GM19099 (cell line): ENCODE results near the gene TREML4.

Source experiments
- POLR2A ChIP-seq: IDR thresholded peaks from 3 replicates; pipeline ENCODE4 v1.6.1; 2011; ENCODE audit warnings: low read depth; ENCODE audit not compliant: insufficient read length; ENCODE audit errors: extremely low read depth

The TREML4 gene

GRCh38 chr6:41228616-41229015 is 467 bp downstream of the TREML4 start:
- no peak for TF ChIP-seq POLR2A

GRCh38 chr6:41229721-41230120 is 1.6 kb downstream of the TREML4 start:
- TF ChIP-seq POLR2A, result no peak

GRCh38 chr6:41231246-41231645 is 3.1 kb downstream of the TREML4 start:
- no peak for TF ChIP-seq POLR2A

GRCh38 chr6:41232667-41233066 is 4.5 kb downstream of the TREML4 start:
- TF ChIP-seq POLR2A, result no peak

GRCh38 chr6:41236276-41236675 is 8.1 kb downstream of the TREML4 start:
- no peak for TF ChIP-seq POLR2A

- TF ChIP-seq POLR2A, result no peak
Measured at GRCh38 chr6:41237128-41237527, 9.0 kb downstream of the TREML4 start.

- TF ChIP-seq POLR2A, result no peak
Measured at GRCh38 chr6:41239467-41240159, 11.5 kb downstream of the TREML4 start.

- no peak for TF ChIP-seq POLR2A
Measured at GRCh38 chr6:41247288-41247865, 19.2 kb downstream of the TREML4 start.

- no peak for TF ChIP-seq POLR2A
Measured at GRCh38 chr6:41247882-41248705, 19.9 kb downstream of the TREML4 start.

GRCh38 chr6:41252401-41253169 is 24.4 kb downstream of the TREML4 start:
- no peak for TF ChIP-seq POLR2A

- TF ChIP-seq POLR2A, result no peak
Measured at GRCh38 chr6:41255110-41255509, 27.0 kb downstream of the TREML4 start.

GRCh38 chr6:41255638-41256246 is 27.6 kb downstream of the TREML4 start:
- no peak for TF ChIP-seq POLR2A

- TF ChIP-seq POLR2A, result no peak
Measured at GRCh38 chr6:41256383-41256782, 28.2 kb downstream of the TREML4 start.

GRCh38 chr6:41257369-41258195 is 29.4 kb downstream of the TREML4 start:
- TF ChIP-seq POLR2A, result no peak
